ENCODE data around the gene CDK5RAP2.

DNA sequence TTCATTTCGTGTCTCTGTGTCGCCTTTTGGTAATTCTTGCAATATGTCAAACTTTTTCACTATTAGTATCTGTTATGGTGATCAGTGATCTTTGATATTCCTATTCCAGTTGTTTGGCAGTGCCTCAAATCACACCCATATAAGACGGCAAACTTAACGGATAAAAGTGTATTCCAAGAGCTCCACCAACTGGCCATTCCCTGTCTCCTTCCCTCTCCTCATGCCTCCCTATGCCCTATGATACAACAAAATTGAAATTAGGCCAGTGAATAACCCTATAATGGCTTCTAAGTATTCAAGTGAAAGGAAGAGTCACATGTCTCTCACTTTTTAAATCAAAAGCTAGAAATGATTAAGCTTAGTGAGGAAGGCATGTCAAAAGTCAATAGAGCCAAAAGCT, 74.8 kb downstream of the CDK5RAP2 start:
- TF ChIP-seq CTCF (optimal IDR thresholded peaks at IDR 0.05 in 1 of 3, IDR thresholded peaks at IDR 0.05 in 1 of 3, conservative IDR thresholded peaks at IDR 0.05 in 1 of 3; ENCODE audit: extremely low read depth in 1 of 3, insufficient read depth in 2 of 3, low read length in 3 of 3), result no peak
- TF ChIP-seq EZH2 (IDR thresholded peaks at IDR 0.05; ENCODE audit: low read length), result no peak
